Endothelial cell of umbilical vein (primary cell): ENCODE results near the gene NRP2. TPM values are rescaled to one million over a fixed set of nuclear protein-coding genes. Genes with fewer than 3 reads are reported as not detected.

Source experiments
- BruUV-seq: library from RNA; stranded (reverse); fragments of 400-500 nt; replicated peaks from 2 replicates; lab custom pipeline; 2021; lab: Mats Ljungman, UMichigan
- CTCF ChIA-PET: fragments of 300-600, 350-600 bp; sonication (Branson Sonifier 250); formaldehyde crosslinking; loops from one replicate; lab custom pipeline; 2021; ENCODE audit warnings: antibody characterized with exemption, inconsistent platforms; lab: Charles Lee
- POLR2A ChIA-PET: fragments of 300-600, 350-600 bp; sonication (Branson Sonifier 250); formaldehyde crosslinking; loops from one replicate; lab custom pipeline; 2021; ENCODE audit warnings: antibody characterized with exemption, inconsistent platforms; lab: Charles Lee
- DNase-seq: peaks from one replicate; pipeline ENCODE4 v3.0.0-alpha.2; 2011; ENCODE audit warnings: low read depth, low spot score
- FAIRE-seq: peaks from 2 replicates; lab custom pipeline; 2011; peaks lifted over from hg19 to GRCh38; lab: Jason Lieb, UNC
- H2AFZ ChIP-seq: 2 replicates; pipeline ENCODE4 v1.6.0; 2012; ENCODE audit warnings: low read depth, low read length, control low read depth, inconsistent platforms
- H3K27ac ChIP-seq: 2 replicates; pipeline ENCODE4 v1.5.1; 2011; ENCODE audit warnings: low read depth, mild to moderate bottlenecking, control low read depth, low read length, moderate library complexity; ENCODE audit not compliant: insufficient read depth
- H3K27me3 ChIP-seq, 2 experiments: 2 replicates each; pipeline versions ENCODE4 v1.6.0 to v1.6.1; 2011; ENCODE audit warnings: low read length in 2 of 2, mixed read lengths in 1 of 2; ENCODE audit not compliant: control insufficient read depth in 2 of 2, insufficient read depth in 2 of 2
- H3K36me3 ChIP-seq, 2 experiments: 2 replicates in 1 of 2; 3 replicates in 1 of 2; pipeline ENCODE4 v1.5.1; 2011; ENCODE audit warnings: low read length in 2 of 2, mild to moderate bottlenecking in 1 of 2, moderate library complexity in 1 of 2; ENCODE audit not compliant: control insufficient read depth in 2 of 2, insufficient read depth in 2 of 2; ENCODE audit errors: extremely low read depth in 1 of 2
- H3K4me1 ChIP-seq: 3 replicates; pipeline ENCODE4 v1.5.1; 2011; ENCODE audit warnings: mild to moderate bottlenecking, low read length; ENCODE audit not compliant: control insufficient read depth, insufficient read depth; ENCODE audit errors: extremely low read depth
- H3K4me2 ChIP-seq: 2 replicates; pipeline ENCODE4 v1.6.1; 2011; ENCODE audit warnings: low read length, control low read depth, mixed read lengths; ENCODE audit not compliant: insufficient read depth
- H3K4me3 ChIP-seq, 3 experiments: fragments of 200-600 bp in 1 of 3; sonication (generic), shearing (Covaris generic) in 1 of 3; replicated peaks in 1 of 3; 2 replicates each; pipeline ENCODE4 v1.5.1; 2011 to 2016; ENCODE audit warnings: control low read depth in 3 of 3, low read length in 3 of 3, mild to moderate bottlenecking in 2 of 3, inconsistent platforms in 1 of 3, low read depth in 1 of 3, moderate library complexity in 1 of 3; ENCODE audit not compliant: insufficient read depth in 1 of 3
- H3K79me2 ChIP-seq: 2 replicates; pipeline ENCODE4 v1.6.0; 2012; ENCODE audit warnings: low read length, inconsistent platforms; ENCODE audit not compliant: control insufficient read depth, insufficient read depth
- H3K9ac ChIP-seq: replicated peaks from 2 replicates; pipeline ENCODE3; 2011; ENCODE audit warnings: low read length, control low read depth; ENCODE audit not compliant: insufficient read depth; ENCODE audit errors: extremely low read depth
- H3K9me1 ChIP-seq: replicated peaks from 3 replicates; pipeline ENCODE4 v1.6.0; 2011; ENCODE audit warnings: mild to moderate bottlenecking, low read length; ENCODE audit not compliant: control insufficient read depth, insufficient read depth; ENCODE audit errors: extremely low read depth
- H3K9me3 ChIP-seq: replicated peaks from 2 replicates; pipeline ENCODE4 v1.5.1; 2012; ENCODE audit warnings: low read length, inconsistent platforms; ENCODE audit not compliant: control insufficient read depth, insufficient read depth
- H4K20me1 ChIP-seq: replicated peaks from 2 replicates; pipeline ENCODE3; 2011; ENCODE audit warnings: mild to moderate bottlenecking, low read length; ENCODE audit not compliant: control insufficient read depth, insufficient read depth; ENCODE audit errors: extremely low read depth
- FOS ChIP-seq: IDR thresholded peaks from 2 replicates; pipeline ENCODE4 v1.6.1; 2011; ENCODE audit warnings: mild to moderate bottlenecking, low read length, moderate library complexity, borderline replicate concordance; ENCODE audit not compliant: insufficient read depth
- GATA2 ChIP-seq: IDR thresholded peaks from 2 replicates; pipeline ENCODE4 v1.7.0; 2011; ENCODE audit warnings: low read depth, mild to moderate bottlenecking, moderate library complexity, mixed read lengths, low read length; ENCODE audit not compliant: insufficient read length, insufficient read depth
- JUN ChIP-seq: IDR thresholded peaks from 2 replicates; pipeline ENCODE4 v1.6.1; 2011; ENCODE audit warnings: borderline replicate concordance, low read depth; ENCODE audit not compliant: insufficient read length, insufficient read depth
- POLR2AphosphoS5 ChIP-seq: IDR thresholded peaks from 2 replicates; pipeline ENCODE4 v1.6.1; 2012; ENCODE audit warnings: low read depth, mild to moderate bottlenecking, control low read depth, low read length, moderate library complexity; ENCODE audit not compliant: insufficient read depth
- dilution Hi-C: fragments of 300-500 bp; cut with MboI; formaldehyde crosslinking; loops from one replicate; pipeline ENCODE4 v1.15.0; 2019; ENCODE audit warnings: low sequenced_read_pairs; ENCODE audit not compliant: extremely low pct_ligation_motif_present
- intact Hi-C: fragments of 100-400 bp; cut with micrococcal nuclease; formaldehyde crosslinking; loops from one replicate; pipeline ENCODE4 v1.10.0; 2022
- polyA plus RNA-seq, 4 experiments: library from polyadenylated mRNA; depleted of rRNA in 3 of 4; stranded (reverse) in 3 of 4; unstranded in 1 of 4; fragments of >200 nt; gene quantifications; 2 replicates each; pipeline versions ENCODE4 v1.2.1 to v1.2.3, GENCODE V29; 2011 to 2012; ENCODE audit warnings: missing spikeins in 1 of 4
- total RNA-seq: library from RNA; stranded (reverse); gene quantifications from 2 replicates; pipeline ENCODE4 v1.2.3, GENCODE V29; 2021
- TF ChIP-seq, protein P1 (sequence below): IDR thresholded peaks from 2 replicates; pipeline ENCODE4 v1.6.1; 2011; ENCODE audit not compliant: insufficient read depth, insufficient read length

The NRP2 gene
- total and polyA plus RNA-seq, 2 donors (not counting 3 experiments of a cell fraction or from before 2014, with no cell fraction given): 160 to 240 TPM

DNA sequence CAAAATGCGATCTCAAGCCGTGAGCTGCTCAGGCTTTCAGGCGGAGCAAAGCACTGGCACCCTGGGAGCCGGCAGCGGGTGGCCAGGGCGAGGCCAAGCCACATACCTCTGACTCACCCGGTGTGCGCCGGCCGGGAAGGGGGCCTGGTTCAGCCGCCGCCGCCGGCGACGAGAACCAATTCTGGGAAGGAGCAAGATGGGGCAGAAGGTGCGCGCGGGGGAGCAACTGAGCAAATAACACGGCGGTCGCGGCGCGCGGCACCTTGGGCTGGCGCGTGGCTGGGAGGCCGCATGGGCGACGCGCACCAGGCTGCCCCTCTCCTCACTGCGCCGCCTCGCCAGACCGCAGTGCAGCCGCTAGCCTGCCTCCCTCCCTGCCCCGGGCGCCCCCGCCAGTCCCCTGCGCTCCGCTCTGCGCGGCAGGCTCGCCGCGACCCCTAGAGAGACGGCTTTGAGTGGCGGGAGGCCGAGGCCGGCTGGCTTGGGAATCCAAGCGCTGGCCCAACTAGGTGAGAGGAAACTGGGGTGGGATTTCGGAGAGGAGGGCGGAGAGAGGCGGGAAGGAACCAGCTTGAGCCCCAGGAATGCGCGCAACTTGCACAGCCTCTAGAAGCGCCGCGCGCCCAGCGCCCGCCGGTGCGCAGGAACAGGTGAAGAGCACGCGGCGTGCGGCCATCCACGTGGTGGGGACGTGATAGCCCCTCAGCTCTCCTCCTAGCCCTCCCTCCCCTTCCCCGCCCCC is 3.2 kb downstream of the NRP2 start:
- peak overlapping the region; percentile 48 for H3K27ac ChIP-seq
- no TSS peak for BruUV-seq
- peak overlapping the region; percentile 79 for H2AFZ ChIP-seq
- intact Hi-C loops: loop anchor here (1.0 kb wide), 1 partner anchor 200 kb away; no protein-coding TSS in a partner anchor
- H3K36me3 ChIP-seq: peaks cover 0 to 3% of the 10 kb centered on the region in 2 experiments
- H3K9me3 ChIP-seq: no peaks in the 10 kb centered on the region
- peak overlapping the region; percentile 92 for H3K9ac ChIP-seq
- H3K4me2 ChIP-seq: peak overlapping the region; percentile 97
- peaks cover 51% of the 10 kb centered on the region for H3K4me1 ChIP-seq
- H4K20me1 ChIP-seq: no peaks in the 10 kb centered on the region
- dilution Hi-C loops: no loop called here
- POLR2A ChIA-PET: interaction anchor here (1.3 kb wide), 1 partner anchor 21 kb away, joined by 3 read pairs; no protein-coding TSS in a partner anchor
- TF ChIP-seq FOS (peak; percentile 45), JUN (no peak), GATA2 (no peak), POLR2AphosphoS5 (peak; percentile 17)
- TF ChIP-seq, protein P1, sequence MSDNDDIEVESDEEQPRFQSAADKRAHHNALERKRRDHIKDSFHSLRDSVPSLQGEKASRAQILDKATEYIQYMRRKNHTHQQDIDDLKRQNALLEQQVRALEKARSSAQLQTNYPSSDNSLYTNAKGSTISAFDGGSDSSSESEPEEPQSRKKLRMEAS: peak; percentile 49
- DNase-seq (peak; percentile 40), FAIRE-seq (no peak)
- peak overlapping the region; percentile 67 to 99 (median 96) for H3K4me3 ChIP-seq
- peaks cover 60% of the 10 kb centered on the region for H3K79me2 ChIP-seq
- CTCF ChIA-PET: interaction anchor here (1.3 to 4.1 kb wide), 5 partner anchors 13 to 240 kb away, joined by 3 to 29 read pairs (median 10); no protein-coding TSS in a partner anchor
- no peaks in the 10 kb centered on the region for H3K9me1 ChIP-seq
- no peaks in the 10 kb centered on the region for H3K27me3 ChIP-seq
